GM18907 (cell line): ENCODE results near the gene DLG2.

Experiments used
- ATAC-seq: cut with Tn5 transposase; IDR thresholded peaks from one replicate; pipeline ENCODE4 v1.9.1; 2021; ENCODE audit warnings: mild to moderate bottlenecking, moderate library complexity; ENCODE audit not compliant: unreplicated experiment

DLG2 gene

GRCh38 chr11:84719935-84720577, 907.1 kb downstream of the DLG2 start:
- ATAC-seq = no peak

DNA sequence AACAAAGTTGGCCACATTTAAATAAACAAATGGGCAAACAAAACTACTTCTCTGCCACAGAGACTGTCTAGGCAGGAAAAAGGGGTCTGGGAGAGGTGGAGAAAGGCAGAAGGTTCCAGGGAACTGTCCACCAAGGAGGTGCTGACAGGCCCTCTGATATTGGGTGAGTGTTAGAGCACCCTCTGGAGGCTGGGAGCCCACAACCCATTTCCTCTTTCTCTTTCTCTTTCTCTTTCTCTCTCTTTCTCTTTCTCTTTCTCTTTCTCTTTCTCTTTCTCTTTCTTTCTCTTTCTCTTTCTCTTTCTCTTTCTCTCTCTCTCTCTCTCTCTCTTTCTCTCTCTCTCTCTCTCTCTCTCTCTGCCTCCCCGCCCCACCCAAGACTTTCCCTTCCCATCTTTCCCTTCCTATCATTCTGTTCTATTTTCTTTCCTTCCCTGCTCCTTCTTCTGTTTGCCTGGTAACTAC, 912.8 kb downstream of the DLG2 start:
- ATAC-seq = peak; percentile 93

DNA sequence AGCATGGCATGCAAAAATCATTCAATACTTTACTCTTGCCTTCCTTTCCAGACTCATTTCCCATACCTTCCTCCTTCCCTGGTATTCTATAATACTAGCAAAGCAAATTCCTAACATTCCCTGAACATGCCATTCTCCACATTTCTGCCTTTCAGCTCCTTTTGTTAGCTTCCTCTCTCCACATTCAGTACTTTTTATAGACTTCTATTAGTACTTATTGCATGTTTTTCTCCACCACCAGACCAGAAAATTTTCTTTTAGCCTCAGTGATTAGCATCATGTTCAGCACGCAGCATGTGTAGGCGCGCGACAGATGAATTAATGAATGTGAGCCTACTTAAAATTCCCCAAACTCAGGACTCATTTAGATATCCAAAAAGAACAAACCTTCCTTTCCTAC, 935.3 kb downstream of the DLG2 start:
- no peak for ATAC-seq

DNA sequence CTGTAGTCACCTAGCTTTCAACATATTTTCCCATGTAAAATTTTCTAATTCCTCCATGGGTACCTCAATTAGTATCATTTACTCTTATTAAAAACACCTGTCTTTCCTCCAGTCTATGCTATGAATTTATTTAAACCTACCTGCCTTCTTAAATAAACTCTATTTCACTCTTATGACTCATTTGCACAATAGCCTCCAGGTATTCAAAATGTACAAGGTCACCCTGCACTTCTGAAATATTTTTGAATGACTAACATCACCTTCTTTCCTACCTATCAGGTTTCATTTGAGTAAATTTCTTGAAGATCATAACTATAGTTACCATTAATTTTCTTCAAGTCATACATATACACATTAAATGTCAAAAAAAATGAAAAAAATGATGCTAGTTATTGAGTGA, 939.7 kb downstream of the DLG2 start:
- no peak for ATAC-seq

DNA sequence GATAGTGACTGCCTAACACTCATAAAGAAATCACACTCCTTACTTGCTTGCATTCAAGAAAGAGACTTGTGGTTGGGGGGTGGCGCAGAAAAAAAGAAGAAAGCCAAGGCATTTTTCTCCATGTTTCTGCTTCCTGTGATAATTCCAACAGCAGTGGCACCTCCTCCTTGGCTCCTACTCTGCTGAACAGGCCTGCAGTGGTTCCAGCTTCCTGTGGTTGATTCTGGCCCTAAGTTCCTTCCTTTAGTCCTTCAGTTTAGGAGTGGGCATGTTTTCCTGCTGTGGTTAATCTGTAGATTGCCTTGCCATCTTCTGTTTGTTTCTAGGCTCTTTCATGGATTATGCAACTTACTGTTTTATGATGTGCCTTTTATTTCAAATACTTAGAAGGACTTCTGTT, 940.4 kb downstream of the DLG2 start:
- ATAC-seq = no peak

- ATAC-seq = no peak
Measured at GRCh38 chr11:84685976-84686375, 941.2 kb downstream of the DLG2 start.

- no peak for ATAC-seq
Measured at GRCh38 chr11:84685149-84685548, 942.0 kb downstream of the DLG2 start.

DNA sequence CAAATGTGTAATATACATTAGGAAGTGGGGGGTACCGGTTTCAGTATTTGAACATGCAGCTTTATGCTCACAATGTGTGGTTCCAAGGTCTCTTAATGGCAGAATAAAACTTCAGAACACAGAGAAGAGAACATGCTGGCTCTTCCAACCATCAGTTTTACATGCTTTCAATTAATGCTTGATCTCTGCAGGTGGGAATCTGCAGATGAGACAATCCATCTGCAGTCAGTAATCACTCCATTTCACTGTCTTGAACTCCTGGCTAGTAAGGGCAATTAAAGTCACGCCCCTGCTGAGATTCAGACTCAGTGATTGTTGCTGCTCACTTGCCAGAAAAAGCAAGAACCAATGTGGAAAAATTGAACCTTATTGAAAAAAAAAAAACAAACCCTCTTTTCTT, 945.7 kb downstream of the DLG2 start:
- ATAC-seq = no peak

DNA sequence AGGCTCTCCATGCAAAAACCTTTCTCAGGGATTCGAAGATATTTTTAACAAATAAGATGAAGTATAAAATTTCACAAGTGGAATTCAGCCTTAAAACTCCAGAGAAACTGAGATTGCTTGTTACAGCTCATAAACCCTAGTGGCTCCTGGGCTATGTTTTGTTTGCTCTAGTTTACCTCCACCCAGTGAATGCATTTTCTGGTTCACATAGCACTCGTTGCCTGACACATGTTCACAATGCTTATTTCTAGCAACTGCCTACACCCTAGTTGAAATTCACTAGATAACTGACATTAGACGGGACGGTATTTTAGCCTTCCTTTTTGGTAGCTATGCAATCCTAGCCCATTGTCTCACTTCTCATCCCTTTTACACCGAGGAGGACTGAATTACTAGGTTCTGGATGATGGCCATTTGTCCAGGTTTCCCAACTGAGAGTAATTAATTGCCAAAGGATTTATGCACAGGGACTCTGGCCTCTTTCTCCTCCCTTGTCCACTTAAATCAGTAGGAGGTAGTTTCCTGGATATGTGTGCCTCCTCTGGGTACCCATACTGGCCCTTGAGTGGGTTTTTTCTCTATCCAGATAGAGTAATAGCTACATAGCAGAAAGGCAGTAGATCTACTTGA, 951.6 kb downstream of the DLG2 start:
- ATAC-seq = no peak

GRCh38 chr11:84673753-84674152, 953.4 kb downstream of the DLG2 start:
- ATAC-seq = no peak

DNA sequence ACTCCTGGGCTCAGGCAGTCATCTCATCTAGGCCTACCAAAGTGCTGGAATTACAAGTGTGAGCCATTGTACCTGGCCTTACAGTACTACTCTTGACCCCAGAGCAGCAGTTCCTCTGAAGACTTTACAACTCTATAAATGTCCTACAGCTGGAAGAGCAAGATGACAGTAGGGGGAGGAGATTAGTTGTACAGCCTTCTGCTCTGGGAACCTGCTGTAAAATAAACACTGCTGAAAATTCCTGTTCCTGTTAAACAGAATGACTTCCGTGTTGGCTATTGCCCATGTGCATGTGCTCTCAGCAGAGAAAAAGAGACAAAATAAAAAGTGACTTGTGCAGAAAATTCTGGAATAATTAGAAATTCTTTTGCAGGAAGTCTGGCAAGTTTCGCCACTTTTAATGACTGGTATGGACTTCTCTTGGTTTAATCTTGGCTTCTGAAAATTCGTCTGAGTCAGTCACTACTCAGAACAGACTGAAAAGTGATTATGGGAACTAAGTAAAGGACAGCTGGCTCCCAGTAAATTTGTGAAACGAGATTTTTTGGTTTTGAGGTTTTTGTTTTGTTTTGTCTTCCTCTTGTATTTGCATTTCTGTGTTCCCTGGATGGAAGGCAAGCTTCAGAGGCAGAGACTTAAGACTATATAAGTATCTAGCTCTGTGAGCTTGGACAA, 955.7 kb downstream of the DLG2 start:
- ATAC-seq = no peak

DNA sequence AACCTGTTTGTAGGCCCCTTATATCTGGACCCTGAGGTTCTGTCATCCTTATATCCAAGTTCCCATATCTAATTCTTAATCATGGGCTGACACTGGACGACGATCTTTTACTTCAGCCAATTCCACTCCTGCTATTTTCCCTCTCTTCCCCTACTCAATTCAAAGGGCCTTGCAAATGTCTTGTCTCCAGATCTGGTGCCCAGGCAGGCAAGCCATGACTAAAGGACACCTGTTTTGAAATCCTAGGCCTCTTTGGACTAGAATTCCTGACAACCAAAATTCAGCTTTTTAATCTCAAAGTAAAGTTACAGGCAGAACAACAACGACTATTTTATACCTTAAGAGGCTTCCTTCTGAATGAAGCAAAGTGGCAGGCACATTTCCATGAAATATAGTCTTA, 963.4 kb downstream of the DLG2 start:
- ATAC-seq = no peak

- no peak for ATAC-seq
Measured at GRCh38 chr11:84660257-84660977, 966.7 kb downstream of the DLG2 start.

DNA sequence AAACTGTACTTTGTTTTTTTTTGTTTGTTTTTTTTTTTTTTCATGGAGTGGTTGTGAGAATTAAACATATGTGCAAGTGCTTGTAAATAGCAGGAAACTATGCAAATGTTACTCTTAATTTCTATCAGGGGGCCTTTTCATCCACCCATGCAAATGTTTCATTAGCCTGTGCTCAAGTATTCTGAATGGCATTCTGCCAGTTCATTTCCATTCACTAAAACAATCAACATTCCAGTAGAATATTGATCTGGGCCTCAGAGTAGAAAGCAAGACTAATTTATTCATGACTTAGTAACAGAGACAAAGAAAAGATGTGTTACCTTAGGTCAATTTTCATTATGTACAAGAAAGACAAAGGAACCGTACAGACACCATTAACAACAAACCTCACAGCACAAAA, 971.4 kb downstream of the DLG2 start:
- ATAC-seq = no peak

DNA sequence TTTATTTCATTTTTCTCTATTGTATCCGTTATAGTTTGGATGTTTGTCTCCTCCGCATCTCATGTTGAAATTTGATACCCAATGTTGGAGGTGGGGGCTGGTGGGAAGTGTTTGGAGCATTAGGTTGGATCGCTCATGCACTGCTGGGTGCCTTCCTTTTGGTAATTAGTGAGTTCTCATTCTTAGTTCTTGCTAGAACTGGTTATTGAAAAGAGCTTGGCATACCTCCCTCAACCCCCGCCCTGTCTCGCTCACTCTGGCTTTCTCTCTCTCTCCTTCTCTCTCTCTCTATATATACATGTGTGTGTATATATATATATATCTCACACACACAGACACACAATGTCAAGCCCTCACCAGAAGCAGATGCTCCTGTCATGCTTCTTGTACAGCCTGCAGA, 978.7 kb downstream of the DLG2 start:
- ATAC-seq = no peak

DNA sequence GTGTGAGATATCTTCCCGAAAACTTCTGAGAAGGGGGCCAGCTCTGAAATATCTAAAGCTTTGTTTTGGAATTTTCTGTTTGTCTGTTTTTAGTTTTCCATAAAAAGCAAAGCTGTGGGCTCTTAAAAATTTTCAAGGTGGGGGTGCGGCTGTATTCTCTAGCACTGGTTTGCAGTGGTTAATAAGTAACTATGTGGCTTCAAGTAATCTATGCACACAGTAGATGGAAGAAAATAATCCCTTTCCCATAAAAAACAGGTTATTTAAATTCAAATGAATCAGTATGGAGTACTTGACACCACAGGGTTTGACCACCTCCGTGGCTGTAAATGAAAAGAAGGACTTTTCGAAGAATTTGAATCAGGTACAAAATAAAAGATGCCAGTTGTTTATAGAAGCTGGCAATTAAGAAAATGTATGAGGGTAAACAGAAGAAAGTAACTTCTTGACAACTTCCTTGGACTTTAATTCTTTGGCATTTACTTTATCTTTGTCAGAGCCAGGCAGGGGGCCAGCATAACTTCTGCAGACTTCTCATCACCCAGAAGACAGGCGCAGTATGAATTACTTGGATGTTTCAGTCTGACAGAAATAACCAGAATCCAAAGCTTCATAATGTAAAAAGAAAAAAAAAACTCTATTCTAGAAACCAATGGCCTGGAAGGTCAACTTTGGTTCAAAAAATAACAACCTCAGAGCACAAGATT, 981.0 kb downstream of the DLG2 start:
- ATAC-seq = no peak

- ATAC-seq = no peak
Measured at GRCh38 chr11:84642500-84642899, 984.6 kb downstream of the DLG2 start.

DNA sequence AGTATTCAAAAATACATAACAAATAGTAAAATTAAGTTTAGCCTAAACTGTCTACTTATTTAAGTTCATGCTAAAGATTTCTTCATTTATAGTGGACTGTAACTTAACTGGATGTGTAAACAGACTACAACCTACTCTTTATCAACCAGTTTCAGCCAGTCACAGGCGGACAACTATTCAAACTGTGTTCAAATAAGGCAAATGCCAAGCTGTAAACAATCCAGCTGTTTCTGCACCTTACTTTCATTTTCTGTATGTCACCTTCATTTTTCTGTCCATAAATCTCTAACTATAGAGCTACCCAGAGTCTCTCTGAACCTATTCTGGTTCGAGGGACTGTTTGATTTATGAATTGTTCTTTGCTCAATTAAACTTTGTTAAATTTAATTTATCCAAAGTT, 992.8 kb downstream of the DLG2 start:
- ATAC-seq = no peak

GRCh38 chr11:84628871-84629620, 998.1 kb downstream of the DLG2 start:
- ATAC-seq = no peak

DNA sequence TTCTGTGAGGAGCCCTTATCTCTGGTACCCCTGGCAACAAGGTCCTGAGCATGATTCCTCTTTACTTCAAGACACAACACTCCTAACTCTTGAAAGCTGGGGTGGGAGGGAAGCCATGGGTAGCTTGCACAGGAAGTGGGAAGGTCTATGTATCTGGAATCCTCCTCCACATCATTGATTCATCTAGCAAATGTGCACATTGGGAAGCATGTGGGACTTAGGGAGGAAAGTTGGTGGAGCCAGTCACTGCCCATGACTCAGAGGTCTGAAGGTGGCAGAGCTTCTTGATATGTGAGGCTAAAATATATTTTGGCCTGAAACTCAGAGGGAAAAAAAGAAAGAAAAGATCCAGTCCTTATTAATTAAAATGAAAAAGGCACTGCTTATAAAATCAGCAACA, 1000.9 kb downstream of the DLG2 start:
- ATAC-seq = no peak
